Measurements from ENCODE around the gene AK8.

The AK8 gene

DNA sequence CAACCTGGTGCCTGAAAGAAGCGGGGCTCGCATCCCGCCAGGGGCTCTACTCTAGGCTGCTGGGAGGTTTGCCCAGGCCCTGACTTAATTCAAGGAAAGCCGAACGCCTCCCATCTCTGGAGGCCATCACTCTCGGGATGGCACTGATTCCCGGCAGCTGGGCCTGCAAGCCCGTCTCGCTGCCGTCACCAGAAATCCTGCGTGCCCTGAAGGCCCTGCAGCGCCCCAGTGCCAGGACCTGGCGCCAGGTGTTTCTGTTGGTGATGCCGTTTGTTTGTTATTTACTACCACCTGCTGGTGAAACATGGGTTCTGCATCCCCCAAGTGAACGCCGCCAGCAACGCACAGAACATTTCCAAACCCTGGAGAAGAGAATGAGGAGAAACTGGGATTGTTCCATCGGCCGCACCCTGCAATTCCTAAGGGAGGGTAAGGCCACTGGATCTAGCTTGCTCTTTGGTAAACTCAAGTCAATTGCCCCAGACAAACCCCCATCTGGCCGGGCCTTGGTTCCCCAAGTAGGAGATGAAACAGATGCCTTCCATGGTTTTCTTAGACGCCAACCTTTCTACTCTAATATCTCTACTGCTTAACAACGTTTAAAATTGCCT lies 77.9 kb downstream of the AK8 start:
- H4K20me1 ChIP-seq (ENCODE audit: insufficient read depth, low read length, poor library complexity, severe bottlenecking) = no peaks in the 10 kb centered on the region
- TF ChIP-seq, protein P1, sequence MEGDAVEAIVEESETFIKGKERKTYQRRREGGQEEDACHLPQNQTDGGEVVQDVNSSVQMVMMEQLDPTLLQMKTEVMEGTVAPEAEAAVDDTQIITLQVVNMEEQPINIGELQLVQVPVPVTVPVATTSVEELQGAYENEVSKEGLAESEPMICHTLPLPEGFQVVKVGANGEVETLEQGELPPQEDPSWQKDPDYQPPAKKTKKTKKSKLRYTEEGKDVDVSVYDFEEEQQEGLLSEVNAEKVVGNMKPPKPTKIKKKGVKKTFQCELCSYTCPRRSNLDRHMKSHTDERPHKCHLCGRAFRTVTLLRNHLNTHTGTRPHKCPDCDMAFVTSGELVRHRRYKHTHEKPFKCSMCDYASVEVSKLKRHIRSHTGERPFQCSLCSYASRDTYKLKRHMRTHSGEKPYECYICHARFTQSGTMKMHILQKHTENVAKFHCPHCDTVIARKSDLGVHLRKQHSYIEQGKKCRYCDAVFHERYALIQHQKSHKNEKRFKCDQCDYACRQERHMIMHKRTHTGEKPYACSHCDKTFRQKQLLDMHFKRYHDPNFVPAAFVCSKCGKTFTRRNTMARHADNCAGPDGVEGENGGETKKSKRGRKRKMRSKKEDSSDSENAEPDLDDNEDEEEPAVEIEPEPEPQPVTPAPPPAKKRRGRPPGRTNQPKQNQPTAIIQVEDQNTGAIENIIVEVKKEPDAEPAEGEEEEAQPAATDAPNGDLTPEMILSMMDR (conservative IDR thresholded peaks at IDR 0.05; ENCODE audit: low read length) = peak; percentile 92
- no peak for TF ChIP-seq EZH2phosphoT487 (IDR thresholded peaks at IDR 0.05; ENCODE audit: borderline replicate concordance)
- H3K9me3 ChIP-seq (ENCODE audit: insufficient read depth, low read depth, low read length) = no peaks in the 10 kb centered on the region
- H2AFZ ChIP-seq (ENCODE audit: low read length) = peak overlapping the region; percentile 68
- H3K27me3 ChIP-seq (ENCODE audit: insufficient read depth, low read length, poor library complexity, severe bottlenecking) = no peaks in the 10 kb centered on the region
- H3K9me2 ChIP-seq (replicated peaks; ENCODE audit: low read depth, low read length) = no peaks in the 10 kb centered on the region
- H3K36me3 ChIP-seq (ENCODE audit: insufficient read depth, low read length) = no peaks in the 10 kb centered on the region
- peak overlapping the region; percentile 21 for H3K9ac ChIP-seq (ENCODE audit: low read depth, low read length, poor library complexity, severe bottlenecking)
- H3K4me1 ChIP-seq (ENCODE audit: insufficient read depth, low read length, poor library complexity, severe bottlenecking) = peaks cover 11% of the 10 kb centered on the region
- no peaks in the 10 kb centered on the region for H3K79me2 ChIP-seq (ENCODE audit: insufficient read depth, low read length)
- H3K4me2 ChIP-seq (ENCODE audit: low read depth, low read length, poor library complexity, severe bottlenecking) = peak overlapping the region; percentile 19
- no peak overlapping the region for H3K4me3 ChIP-seq (ENCODE audit: low read length, poor library complexity, severe bottlenecking)
- no peaks in the 10 kb centered on the region for H3F3A ChIP-seq (ENCODE audit: low read depth)

DNA sequence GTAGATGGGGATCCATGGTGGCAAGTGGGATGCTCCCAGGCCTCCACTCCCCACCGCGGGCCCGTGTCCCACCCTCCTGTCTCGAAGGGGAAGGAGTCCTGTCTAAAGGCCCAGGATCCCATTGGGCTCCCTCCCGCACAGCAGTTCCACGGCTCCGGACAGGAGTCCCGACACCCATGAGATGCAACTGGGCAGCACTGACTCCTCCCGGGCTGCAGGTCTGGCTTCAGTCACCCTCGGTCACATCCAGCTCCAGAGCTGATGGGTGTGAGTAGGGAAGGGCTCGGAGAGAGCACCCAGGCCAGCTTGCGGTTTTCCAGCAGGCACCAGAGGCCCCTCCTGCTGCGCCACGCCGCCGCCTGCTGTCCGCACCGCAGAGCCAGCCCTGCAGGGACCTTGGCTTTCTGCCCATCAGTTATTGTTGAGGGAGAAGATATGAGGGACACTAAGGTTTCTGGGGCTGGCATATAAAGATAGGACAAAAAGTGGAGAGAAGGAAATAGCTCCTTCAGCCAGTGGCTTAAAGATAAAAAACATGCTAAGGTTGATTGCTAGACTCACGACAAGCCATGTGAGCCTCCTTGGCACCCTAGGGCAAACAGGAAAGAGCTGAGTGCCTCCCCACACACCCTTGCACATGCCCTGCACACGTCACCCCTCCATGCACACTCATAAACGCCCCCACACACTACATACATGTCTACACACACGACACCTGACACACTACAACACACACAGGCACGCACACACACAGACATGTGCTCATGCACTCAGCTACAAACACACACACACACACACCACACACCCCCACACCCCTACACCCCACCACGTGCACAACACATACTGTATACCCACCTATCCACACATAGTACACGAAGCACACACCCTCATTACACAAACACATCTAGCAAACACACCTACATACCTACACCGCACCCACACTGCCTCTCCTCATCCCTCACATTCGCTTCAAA lies 79.0 kb downstream of the AK8 start:
- no peaks in the 10 kb centered on the region for H3K9me2 ChIP-seq (replicated peaks; ENCODE audit: low read depth, low read length)
- no peaks in the 10 kb centered on the region for H3K9me3 ChIP-seq (ENCODE audit: insufficient read depth, low read depth, low read length)
- peaks cover under 1% of the 10 kb centered on the region for H3K4me1 ChIP-seq (ENCODE audit: insufficient read depth, low read length, poor library complexity, severe bottlenecking)
- H3K4me3 ChIP-seq (ENCODE audit: low read length, poor library complexity, severe bottlenecking) = no peak overlapping the region
- no peak overlapping the region for H3K4me2 ChIP-seq (ENCODE audit: low read depth, low read length, poor library complexity, severe bottlenecking)
- H3K79me2 ChIP-seq (ENCODE audit: insufficient read depth, low read length) = no peaks in the 10 kb centered on the region
- H2AFZ ChIP-seq (ENCODE audit: low read length) = no peak overlapping the region
- H3K27me3 ChIP-seq (ENCODE audit: insufficient read depth, low read length, poor library complexity, severe bottlenecking) = no peaks in the 10 kb centered on the region
- TF ChIP-seq EZH2phosphoT487 (IDR thresholded peaks at IDR 0.05; ENCODE audit: borderline replicate concordance) = no peak
- TF ChIP-seq, protein P1 (conservative IDR thresholded peaks at IDR 0.05; ENCODE audit: low read length) = 0 out of 2 replicates have a peak, but pooled peaks have one; percentile 9
- H3F3A ChIP-seq (ENCODE audit: low read depth) = no peaks in the 10 kb centered on the region
- H3K9ac ChIP-seq (ENCODE audit: low read depth, low read length, poor library complexity, severe bottlenecking) = no peak overlapping the region
- no peaks in the 10 kb centered on the region for H3K36me3 ChIP-seq (ENCODE audit: insufficient read depth, low read length)
- no peaks in the 10 kb centered on the region for H4K20me1 ChIP-seq (ENCODE audit: insufficient read depth, low read length, poor library complexity, severe bottlenecking)

DNA sequence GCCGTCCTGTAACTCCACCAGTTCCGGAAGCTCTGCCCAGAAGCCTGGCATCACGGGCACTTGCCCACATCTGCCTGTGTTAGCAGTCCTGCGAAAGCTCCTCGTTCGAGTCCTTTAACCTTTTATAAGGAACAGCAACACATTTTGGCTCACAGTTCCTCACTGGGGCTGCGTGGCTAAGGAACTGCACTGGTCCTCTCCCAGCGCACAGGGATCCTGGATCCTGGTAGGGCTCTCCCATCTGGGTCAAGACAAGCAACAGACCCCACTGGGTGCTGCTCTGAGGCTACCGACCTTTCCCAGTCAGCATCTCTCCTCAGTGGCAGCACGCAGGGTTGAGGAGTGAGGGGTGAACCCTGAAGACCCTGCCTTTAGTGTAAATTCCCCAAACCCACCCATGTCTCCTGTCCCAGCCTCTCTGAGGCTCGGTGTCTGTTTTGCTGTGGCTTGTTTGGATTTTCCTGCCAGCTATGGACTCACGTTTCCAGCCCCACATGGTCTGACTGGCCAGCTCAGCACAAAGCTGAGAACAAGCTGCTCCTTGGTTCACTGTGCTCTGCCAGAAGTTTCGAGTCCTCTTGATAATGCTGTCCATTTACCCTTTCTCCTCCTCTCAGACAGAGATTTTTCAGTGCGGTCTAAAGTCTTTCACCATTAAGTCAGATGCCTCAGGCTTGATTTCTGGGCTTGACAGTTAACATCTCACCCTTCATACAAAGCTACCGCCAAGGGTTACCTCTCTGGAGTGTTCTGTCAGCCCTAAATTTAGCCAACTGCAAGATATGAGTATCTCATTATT lies 80.0 kb downstream of the AK8 start:
- no peaks in the 10 kb centered on the region for H3K79me2 ChIP-seq (ENCODE audit: insufficient read depth, low read length)
- H3K4me3 ChIP-seq (ENCODE audit: low read length, poor library complexity, severe bottlenecking) = no peak overlapping the region
- no peak overlapping the region for H2AFZ ChIP-seq (ENCODE audit: low read length)
- TF ChIP-seq, protein P1 (conservative IDR thresholded peaks at IDR 0.05; ENCODE audit: low read length) = no peak
- TF ChIP-seq EZH2phosphoT487 (IDR thresholded peaks at IDR 0.05; ENCODE audit: borderline replicate concordance) = no peak
- H3K4me1 ChIP-seq (ENCODE audit: insufficient read depth, low read length, poor library complexity, severe bottlenecking) = no peaks in the 10 kb centered on the region
- no peaks in the 10 kb centered on the region for H3K27me3 ChIP-seq (ENCODE audit: insufficient read depth, low read length, poor library complexity, severe bottlenecking)
- H3K4me2 ChIP-seq (ENCODE audit: low read depth, low read length, poor library complexity, severe bottlenecking) = no peak overlapping the region
- H4K20me1 ChIP-seq (ENCODE audit: insufficient read depth, low read length, poor library complexity, severe bottlenecking) = no peaks in the 10 kb centered on the region
- no peaks in the 10 kb centered on the region for H3F3A ChIP-seq (ENCODE audit: low read depth)
- no peaks in the 10 kb centered on the region for H3K9me3 ChIP-seq (ENCODE audit: insufficient read depth, low read depth, low read length)
- H3K36me3 ChIP-seq (ENCODE audit: insufficient read depth, low read length) = no peaks in the 10 kb centered on the region
- H3K9ac ChIP-seq (ENCODE audit: low read depth, low read length, poor library complexity, severe bottlenecking) = no peak overlapping the region
- no peaks in the 10 kb centered on the region for H3K9me2 ChIP-seq (replicated peaks; ENCODE audit: low read depth, low read length)

Measured in Loucy (cell line).